Hippocampal formation (tissue), 2 donors: ENCODE results near the gene RBBP8NL.

Source experiments
- DNase-seq, 2 donors: peaks; one replicate each; lab custom pipeline; 2025; lab: John Stamatoyannopoulos, UW

Gene RBBP8NL

DNA sequence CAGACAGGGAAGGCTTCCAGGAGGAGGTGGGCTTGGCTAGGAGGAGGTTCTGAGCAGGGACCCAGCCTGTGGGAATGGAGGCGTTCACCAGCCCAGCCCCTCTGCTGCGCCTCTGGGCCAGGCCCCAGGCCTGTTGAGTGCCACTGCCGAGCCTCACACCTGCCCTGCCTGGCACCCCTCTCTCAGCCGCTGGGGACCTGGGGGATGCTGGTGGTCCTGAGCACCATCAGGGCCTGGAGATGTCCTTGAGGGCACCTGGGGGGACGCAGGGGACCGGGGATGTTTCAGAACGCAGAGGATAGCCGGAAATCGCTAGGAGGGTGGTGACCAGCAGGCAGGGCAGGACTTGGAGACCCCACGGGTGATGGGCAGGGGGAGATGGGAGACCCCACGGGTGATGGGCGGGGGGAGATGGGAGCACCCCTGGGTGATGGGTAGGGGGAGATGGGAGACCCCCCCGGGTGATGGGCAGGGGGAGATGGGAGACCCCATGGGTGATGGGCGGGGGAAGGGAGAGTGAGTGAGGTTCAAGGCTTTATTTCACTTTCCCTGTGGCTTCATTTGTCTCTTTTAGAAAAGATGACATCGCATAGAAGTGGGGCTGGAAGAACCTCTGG, 35.7 kb upstream of the RBBP8NL start:
- DNase-seq: no peak

DNA sequence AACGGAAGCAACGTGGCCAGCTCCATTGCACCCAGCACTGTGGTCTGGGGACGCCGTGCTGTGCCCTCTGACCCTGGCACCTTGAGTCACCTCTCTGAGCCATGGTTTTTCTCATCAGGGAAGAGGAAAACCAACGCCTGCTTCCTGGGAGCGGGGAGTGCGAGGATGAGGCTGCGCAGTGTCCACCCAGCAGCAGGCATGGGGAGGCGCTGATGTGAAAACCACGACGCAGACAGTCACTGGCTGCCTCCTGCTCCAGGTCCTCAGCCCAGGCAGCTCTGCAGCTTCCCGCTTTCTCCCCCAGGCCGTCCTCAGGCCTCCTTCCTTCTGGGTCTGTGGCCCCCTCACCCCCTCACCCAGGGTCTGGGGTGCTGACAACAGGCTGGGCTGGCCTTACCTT, 34.5 kb upstream of the RBBP8NL start:
- DNase-seq: no peak

DNA sequence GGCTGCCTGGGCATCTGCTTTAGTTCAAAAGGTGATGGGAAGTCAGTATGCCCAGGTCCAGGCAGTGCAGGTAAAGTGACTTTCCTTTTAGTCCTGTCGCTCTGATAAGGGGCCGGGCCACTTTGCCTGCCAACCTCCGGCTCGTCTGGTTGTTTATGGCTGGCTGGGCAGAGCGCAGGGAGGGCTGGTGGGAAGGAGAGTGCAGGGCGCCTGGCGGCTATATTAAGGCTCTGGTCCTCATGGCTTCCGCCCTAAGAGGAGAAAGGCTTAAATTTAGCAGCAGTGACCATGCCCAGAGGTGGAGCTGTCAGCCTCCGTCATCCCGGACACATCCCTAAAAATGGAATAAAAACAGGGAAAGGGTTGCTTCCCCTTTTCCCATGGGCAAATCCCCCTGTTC, 33.8 kb upstream of the RBBP8NL start:
- DNase-seq: no peak

DNA sequence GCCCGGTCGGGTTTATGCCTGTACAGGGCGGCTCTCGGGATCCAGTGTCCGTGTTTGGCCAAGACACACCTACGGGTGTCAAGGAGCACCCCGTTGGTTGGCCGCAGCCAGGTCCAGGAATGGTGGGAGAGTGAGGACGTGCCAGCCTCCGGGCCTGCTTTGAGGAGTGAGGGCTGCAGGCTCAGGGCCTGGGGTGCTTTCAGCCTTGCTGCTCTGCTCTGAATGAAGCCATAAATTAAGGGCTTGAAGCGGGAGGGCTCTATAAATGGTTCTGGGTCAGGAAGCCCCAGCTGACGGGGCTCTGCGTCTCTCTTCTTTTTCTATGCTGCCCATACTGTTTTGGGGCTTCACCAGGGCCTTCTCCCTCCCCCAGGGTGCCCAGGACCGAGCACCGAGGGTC, 33.3 kb upstream of the RBBP8NL start:
- no peak for DNase-seq

DNA sequence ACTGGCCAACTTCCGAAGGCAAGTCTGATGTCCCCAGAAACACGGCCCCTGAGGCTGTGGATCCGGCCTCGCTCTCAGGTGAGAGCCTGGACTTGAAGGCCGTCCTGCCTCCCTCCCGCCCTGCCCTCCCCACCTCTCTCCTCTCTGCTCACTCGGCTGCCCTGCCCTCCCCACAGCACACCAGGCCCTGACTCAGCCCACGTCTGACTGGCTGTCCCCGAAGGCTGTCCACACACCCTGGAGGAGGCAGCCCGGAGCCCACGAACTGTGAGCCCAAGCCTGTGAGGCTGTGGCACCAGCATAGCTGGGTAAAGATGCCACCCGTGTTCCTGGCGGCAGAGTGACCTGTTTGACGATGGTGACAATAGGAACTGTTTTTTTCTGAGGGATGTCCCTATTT, 32.1 kb upstream of the RBBP8NL start:
- DNase-seq: no peak

DNA sequence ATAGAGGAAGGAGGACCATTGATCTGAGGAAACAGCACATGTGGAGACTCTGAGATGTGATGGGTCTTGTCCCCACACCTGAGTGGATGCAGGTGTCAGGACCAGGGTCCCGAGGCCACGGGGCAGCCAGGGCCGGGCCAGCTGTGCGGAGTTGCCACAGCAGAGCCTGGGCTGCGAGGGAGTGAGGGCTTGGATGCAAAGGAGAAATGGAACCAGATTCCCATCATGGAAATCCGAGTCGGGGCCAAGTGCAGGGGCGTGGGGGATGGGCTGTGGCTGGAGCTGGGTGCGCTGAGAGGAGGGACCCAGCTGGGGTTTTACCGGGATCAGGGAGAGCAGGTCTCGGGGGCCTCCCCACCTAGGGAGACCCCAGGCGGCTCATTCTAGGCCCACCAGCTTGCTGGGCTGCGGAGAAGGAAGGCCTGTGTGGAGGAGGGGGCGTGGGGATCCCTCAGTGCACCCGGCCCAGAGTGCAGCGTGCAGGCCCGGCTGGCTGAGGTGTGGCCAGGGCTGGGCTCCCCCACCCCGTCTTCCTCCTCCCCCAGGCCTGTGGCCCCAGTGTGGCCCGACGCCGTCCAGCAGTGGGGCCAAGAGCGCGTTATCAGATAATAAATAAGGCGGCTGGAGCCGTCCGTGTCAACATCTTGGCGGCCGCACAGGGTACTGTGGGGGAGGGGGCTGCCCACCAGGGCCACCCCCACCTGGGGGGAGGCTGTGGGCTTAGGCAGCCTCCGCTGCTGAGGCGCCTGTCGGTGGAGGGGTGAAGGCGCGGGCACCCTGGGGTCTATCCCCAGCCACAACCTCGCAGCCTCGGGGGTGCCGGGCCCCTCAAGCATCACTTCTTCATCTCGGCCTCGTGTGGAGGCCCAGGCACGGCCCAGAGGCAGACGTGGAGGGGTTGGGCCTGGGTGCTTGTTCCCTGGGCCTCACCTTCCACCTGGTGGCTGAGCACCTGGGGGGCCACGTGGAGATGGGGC, 31.2 kb upstream of the RBBP8NL start:
- no peak for DNase-seq

DNA sequence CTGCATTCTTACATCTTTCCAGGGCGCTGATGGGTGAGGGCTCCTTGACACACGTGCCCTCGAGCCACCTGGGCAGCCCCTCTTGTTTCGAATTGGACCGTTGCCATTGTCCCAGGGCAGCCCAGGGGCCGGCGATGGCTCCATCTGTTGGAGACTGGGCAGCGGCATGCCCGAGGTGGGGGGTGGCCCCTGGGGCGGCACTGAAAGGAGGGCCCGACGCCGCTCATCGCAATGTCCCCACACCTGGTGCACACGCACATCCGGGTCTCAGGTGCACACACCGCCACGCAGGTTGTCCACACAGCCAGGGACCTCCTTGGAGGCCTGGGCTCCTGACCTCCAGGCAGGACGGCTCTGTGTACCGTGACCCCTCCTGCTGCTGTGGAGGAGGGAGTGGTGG, 30.5 kb upstream of the RBBP8NL start:
- no peak for DNase-seq

DNA sequence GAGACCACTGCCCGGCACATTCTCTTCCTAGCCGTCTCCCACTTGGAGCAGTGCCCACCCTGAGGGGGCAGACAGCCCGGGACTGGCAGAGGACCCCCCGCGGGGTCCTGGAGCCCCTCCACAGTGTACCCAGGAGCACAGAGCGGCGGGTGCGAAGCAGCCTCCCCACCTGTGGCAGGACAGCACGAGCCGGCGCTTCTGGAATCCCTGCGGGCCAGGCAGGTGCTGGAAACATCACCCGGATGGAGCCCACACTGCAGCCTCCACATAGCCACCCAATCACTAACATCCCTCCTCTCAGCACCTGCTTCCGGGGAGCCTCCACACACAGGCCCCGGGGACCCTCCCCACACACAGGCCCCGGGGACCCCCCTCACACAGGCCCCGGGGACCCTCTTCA, 29.8 kb upstream of the RBBP8NL start:
- no peak for DNase-seq

DNA sequence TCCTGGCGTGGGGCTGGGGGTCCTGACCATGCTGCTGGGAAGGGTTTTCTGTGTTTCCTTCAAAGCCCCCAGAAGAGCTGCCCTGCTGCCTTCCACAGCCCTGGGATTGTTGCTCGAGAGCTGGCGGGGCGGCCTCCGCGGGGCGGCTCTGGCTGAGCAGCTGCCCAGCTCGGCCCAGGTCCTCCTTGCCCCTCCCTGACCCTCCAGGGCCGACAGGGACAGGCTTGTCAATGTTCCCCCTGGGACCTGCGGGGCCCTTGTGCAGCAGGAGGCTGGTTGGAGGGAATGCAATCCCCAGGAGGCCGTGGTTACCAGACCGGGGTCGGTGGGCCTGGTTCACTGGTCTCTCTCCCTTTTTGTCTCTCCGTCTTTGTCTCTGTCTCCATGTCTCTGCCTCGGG, 28.6 kb upstream of the RBBP8NL start:
- DNase-seq: no peak

DNA sequence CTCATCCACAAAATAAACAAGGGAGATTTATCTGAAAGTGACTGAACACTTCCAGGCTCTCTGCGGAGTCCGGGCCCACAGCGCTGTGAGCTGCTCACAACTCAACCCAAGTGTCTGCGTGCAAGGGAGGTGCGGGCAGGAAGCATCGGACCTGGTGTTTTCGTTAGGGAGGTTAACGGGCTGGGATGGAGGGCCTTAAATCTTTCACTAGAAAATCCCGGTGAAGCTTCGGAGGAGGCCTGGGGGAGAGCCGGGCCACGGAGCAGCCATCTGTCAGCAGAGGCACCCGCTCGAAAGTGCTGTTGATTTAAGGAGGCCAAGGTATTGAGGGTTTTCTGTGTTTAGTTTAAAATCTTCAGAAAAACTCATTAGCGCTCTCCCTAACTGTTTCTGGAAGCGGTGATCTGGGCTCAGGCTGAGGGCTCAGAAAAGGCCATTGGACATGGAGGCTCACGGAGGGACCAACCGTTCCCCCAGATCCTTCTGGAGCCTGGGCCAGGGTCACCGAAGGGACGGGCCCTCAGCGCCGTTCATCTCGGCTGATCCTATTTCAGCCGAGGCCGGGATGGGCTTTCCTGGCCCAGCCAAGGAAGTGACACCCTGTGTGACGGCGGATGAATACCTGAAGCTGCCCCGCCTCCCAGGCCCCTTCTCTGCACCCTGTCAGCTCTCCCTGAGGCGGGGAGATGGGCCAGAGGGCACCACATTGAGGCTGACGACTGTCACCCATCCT, 27.7 kb upstream of the RBBP8NL start:
- no peak for DNase-seq

DNA sequence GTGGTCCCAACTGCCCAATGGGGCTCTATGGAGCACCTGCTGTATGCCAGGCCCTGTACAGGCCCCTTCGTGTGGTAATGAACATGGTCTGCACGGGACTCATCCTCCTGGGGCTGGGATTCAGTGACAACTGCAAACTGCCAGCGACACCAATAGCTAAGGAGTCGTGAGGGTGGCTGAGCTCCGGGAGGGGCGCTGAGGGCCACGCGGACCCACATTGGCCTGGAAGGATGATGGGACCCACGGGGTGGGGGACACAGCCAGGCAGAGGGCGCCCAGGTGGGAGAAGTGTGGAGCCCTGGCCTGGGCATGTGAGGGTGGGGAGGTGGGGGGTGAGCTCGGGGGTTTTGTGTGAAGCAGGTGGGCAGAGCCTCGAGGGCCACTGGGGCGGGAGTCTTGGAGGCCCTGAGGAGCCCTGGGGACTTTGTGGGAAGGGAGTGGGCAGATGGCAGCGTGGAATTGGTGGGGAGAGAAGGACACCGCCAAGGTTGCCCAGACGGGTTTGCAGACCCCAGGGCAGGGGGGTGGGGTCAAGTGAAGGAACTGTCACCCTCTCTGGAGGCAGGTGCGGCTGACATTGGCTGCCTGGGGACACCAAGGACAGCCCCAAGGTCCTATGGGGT, 26.0 kb upstream of the RBBP8NL start:
- DNase-seq: no peak

DNA sequence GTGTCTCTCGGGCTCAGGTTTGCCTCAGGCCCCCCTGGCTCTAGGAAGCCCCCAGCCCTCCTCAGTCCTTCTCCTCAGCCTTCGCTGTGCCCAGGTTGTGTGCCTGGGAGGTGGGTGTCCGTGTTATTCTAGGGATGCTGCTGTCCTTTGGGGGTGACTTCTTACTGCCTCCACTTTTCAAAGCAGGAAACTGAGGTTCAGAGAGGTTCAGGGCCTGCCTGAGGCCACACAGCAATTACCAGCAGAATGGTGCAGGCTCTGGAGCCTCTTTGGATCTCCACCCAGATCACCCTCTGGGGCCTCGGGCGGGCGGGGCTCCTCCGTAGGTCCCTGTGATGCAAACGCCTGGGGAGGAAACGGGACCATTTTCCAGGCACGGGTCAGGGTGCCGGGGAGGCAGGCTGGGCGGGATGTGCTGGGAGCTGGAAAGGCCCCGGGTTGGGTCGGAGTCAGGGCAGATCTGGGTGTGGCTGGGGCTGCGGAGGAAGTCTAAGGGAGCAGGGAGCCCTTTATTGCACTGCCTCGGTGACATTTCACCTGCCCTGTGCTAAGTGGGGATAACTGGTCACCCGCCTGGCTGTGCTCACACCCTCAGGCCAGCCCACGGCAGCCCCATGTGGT, 25.2 kb upstream of the RBBP8NL start:
- DNase-seq: no peak

DNA sequence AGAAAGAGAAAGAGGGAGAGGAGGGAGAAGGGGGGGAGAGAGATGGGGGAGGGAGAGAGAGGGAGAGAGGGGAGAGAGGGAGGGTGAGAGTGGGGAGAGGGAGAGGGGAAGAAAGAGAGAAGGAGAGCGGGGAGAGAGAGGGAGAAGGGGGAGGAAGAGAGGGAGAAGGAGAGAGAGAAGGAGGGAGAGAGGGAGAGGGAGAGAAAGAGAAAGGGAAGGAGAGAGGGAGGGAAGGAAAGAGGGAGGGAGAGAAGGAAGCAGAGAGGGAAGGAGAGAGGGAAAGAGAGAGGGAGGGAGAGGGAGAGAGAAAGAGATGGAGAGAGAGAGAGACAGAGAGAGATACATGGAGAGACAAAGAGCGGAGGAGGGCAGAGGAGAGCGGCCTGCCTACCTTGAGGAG, 24.6 kb upstream of the RBBP8NL start:
- no peak for DNase-seq

DNA sequence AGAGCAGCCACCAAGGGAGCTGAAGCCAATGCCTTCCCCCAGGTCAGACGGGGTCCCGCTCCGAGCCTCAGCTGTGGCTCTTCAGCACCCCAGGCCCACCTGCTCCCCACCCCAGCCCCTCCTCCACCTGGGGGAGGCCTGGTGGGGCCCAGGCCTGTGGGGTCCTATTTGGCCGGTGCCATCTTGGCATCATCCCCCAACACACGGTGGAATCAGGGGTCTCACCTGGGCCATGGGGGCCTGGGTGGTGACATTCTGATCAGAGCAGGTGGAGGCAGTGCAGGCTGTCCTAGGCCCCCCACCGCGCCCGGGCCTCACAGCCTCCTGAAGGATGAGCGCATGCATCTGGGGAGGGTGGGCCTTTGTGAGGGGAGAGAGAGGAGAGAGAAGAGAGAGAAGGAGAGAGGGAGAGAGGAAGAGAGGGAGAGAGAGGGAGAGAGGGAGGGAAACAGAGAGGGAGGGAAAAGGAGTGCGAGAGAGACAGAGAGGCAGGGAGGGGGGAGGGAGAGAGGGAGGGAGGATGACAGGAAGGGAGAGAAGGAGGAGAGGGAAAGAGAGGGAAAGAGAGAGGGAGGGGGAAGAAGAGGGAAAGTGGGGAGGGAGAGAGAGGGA, 23.9 kb upstream of the RBBP8NL start:
- DNase-seq: no peak

DNA sequence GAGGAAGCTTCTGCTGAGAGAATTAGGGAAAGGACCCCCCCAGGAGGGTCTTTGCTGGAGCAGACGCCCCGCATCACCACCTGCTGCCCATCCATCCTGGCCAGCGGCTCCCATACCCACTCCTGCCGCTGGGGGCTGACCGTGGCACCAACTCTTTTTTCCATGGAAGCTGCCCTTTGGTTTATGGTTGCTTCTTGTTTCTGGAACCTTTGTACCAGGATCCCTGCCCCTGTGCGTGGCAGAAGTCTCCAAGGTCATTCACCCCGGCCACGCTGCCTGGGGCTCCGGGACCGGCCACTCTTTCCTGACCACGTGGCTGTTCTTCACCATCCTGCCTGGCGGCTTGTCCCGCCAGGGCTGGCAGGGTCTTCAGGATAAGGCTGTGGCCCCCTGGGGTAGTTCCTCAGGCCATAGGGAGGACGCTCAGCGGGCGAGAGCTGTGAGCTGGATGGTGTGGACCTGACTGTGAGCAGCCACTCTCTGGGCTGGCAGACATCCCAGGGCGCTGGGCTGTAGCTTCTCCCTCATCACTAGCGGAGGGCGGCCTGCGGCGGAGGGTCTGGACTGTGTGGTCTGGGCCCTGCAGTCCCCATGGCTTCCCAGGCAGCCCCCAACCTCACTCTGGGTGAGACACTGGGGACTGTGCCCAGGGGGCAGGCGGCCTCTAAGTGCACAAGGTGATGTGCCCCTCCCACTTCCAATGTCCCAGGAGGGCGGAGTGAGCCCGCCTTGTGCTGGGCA, 22.8 kb upstream of the RBBP8NL start:
- DNase-seq: no peak

DNA sequence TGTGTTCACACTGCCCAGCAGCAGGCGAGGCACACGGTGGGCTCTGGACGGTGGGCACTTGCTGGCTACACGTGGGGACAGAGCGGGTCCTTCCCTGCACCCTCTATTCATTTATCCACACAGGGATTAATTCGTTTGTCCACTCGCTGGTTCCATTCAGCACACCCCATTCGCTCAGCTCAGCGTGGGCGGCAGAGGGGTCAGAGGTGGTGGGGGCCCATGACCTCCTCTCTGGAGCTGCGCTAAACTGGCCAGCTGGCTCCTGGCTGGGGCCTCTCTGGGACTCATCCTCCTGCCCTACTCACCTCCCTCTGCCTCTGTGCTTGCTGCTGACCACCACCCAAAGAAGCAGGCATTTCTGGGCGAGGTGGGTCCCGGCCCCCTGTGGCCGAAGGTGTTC, 21.4 kb upstream of the RBBP8NL start:
- DNase-seq: no peak

DNA sequence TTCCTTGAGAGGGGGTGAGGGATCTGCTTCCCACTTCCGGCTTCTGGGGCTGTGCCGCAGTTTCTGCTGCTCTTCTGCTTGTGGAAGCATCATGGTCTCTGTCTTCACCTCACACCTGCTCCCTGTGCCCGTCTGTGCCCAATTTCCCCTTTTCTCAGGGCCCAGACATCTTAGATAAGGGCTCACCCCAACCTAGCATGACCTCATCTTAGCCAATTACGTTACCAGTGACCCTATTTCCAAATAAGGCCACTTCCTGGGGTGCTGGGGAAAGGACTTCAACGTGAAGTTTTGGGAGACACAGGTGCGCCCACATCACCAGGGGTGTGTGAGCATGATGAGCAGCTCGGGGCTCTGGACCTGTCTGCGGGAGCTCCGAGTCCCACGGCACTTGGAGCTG, 20.7 kb upstream of the RBBP8NL start:
- no peak for DNase-seq

DNA sequence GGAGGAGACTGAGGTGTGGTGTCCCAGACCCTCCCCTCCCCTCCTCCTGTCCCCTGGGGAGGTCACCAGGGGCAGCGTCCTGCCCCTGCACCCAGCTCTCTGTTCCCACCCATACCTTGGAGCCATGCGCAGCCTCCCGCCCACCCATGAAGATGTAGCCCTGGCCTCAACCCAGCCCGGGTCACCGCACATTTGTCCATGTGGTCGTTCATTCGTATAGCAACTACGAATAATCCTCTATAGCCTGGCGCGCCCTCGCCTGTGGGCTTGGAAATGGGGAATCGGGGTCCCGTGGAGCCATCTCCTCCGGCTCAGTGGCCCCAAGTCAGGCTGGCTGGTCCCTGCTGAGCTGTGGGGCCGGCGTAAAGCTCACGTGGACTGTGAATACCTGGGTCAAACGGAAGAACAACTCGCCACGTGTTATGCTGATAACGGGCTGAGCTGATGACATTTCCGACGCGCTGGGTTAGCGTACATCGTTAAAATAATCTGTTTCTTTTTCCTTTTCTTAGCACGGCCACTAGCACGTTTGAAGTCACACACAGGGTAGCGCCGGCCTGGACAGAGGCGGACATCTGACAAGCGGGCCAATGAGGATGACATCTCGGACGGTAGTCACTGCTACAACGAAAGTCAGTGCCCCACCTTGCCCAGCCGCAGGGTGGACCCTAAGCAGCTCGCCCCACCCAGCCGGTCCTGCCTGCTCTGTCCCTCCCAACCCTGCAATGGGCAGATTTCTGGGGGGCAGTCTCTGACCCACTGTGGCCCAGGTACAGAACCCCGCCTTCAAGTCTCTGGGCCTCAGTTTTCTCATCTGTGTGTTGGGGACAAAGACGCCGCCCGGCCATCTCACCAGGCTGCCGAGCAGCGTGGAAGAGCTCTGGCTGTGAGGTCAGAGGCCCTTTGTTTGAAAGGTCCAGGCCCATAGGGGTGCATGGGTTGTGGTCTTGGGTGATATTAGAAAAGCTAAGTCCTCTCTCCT, 19.8 kb upstream of the RBBP8NL start:
- DNase-seq: no peak

DNA sequence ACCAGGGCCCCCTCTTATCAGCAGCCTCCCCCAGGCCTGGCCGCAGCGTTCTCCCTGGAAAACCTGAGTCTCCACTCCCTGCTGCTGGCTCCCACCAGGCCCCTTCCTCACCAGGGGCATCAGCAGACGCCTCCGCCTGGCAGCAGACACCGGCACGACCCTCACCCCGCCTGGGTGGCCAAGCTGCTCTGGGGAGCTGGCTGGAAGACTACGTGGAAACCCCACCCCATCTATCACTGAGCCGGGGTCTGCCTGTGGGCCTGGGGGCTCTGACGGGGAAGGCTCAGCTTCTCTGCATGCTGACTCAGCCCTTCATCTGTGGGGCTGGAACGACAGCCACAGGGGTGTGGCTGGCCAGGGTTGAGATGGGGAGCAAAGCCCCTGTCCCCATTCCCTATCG, 19.1 kb upstream of the RBBP8NL start:
- no peak for DNase-seq
